Ishikawa (cell line): Measurements from ENCODE around the gene MLF1.

Experiments used
- CEBPB ChIP-seq: IDR thresholded peaks from 2 replicates; pipeline ENCODE4 v1.6.1; 2012
- EP300 ChIP-seq: IDR thresholded peaks from 2 replicates; pipeline ENCODE4 v1.6.1; 2012; ENCODE audit warnings: borderline replicate concordance
- FOXM1 ChIP-seq: IDR thresholded peaks from 2 replicates; pipeline ENCODE4 v1.6.1; 2012; ENCODE audit warnings: low read depth, borderline replicate concordance
- RAD21 ChIP-seq: IDR thresholded peaks from 2 replicates; pipeline ENCODE4 v1.6.1; 2012; ENCODE audit warnings: low read depth
- TAF1 ChIP-seq: IDR thresholded peaks from 2 replicates; pipeline ENCODE4 v1.6.1; 2012; ENCODE audit warnings: low read depth, mild to moderate bottlenecking
- TF ChIP-seq, protein P1 (sequence below): IDR thresholded peaks from 2 replicates; pipeline ENCODE4 v1.6.1; 2012; ENCODE audit warnings: low read depth, mild to moderate bottlenecking
- TF ChIP-seq, protein P2 (sequence below): IDR thresholded peaks from 2 replicates; pipeline ENCODE4 v1.6.1; 2012
- TF ChIP-seq, protein P3 (sequence below): IDR thresholded peaks from 2 replicates; pipeline ENCODE4 v1.6.1; 2012

DNA sequence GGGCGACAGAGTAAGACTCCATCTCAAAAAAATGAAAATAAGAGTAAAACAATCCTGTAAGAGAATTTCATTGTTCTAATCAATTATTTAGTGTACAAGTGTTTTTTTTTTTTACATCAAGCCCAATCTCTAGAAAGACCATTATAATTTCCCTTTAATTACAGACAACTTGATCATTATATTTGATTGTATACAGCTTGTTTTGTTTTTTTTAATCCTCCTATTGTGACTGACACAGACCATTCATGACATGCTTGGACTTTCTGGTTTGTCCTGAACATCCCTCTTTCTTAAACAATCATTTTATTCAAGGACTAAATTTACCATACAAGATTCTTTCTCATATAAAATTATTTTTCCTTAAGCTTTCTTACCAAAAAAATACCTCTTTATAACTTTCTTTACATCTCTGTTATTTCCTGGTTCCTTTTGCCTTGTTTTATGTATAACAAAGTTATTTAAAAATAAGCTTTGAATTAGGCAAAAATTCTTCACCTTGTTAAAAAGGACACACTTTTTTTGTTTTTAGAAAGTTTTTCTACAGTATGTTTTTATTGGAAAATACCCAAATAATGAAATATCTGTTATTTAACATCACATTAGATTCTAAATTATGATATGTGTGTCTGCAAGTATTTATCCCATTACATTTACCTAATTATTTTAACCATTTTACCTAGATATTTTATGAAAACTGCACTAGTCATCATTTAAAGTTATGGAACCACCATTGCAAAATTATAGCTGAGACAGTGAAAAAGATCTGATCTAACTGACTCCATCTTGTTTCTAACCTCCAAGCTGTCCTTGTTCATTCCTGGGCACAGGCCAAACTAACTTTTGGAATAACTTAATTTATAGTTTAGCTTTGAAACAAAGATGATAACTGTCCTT is 47.2 kb downstream of the MLF1 start:
- TF ChIP-seq RAD21, result no peak
- TF ChIP-seq, protein P1, sequence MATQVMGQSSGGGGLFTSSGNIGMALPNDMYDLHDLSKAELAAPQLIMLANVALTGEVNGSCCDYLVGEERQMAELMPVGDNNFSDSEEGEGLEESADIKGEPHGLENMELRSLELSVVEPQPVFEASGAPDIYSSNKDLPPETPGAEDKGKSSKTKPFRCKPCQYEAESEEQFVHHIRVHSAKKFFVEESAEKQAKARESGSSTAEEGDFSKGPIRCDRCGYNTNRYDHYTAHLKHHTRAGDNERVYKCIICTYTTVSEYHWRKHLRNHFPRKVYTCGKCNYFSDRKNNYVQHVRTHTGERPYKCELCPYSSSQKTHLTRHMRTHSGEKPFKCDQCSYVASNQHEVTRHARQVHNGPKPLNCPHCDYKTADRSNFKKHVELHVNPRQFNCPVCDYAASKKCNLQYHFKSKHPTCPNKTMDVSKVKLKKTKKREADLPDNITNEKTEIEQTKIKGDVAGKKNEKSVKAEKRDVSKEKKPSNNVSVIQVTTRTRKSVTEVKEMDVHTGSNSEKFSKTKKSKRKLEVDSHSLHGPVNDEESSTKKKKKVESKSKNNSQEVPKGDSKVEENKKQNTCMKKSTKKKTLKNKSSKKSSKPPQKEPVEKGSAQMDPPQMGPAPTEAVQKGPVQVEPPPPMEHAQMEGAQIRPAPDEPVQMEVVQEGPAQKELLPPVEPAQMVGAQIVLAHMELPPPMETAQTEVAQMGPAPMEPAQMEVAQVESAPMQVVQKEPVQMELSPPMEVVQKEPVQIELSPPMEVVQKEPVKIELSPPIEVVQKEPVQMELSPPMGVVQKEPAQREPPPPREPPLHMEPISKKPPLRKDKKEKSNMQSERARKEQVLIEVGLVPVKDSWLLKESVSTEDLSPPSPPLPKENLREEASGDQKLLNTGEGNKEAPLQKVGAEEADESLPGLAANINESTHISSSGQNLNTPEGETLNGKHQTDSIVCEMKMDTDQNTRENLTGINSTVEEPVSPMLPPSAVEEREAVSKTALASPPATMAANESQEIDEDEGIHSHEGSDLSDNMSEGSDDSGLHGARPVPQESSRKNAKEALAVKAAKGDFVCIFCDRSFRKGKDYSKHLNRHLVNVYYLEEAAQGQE, result no peak
- no peak for TF ChIP-seq FOXM1
- TF ChIP-seq, protein P2, sequence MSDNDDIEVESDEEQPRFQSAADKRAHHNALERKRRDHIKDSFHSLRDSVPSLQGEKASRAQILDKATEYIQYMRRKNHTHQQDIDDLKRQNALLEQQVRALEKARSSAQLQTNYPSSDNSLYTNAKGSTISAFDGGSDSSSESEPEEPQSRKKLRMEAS, result no peak
- TF ChIP-seq, protein P3, sequence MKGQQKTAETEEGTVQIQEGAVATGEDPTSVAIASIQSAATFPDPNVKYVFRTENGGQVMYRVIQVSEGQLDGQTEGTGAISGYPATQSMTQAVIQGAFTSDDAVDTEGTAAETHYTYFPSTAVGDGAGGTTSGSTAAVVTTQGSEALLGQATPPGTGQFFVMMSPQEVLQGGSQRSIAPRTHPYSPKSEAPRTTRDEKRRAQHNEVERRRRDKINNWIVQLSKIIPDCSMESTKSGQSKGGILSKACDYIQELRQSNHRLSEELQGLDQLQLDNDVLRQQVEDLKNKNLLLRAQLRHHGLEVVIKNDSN, result no peak
- no peak for TF ChIP-seq CEBPB
- no peak for TF ChIP-seq EP300
- no peak for TF ChIP-seq TAF1
